Panc1 (cell line): ENCODE data around the gene AUH. TPM values are rescaled to one million over a fixed set of nuclear protein-coding genes. Genes with fewer than 3 reads are reported as not detected.

Source experiments
- ATAC-seq: fragments of 200-7000 bp; cut with Tn5 transposase; 2 replicates; pipeline ENCODE4 v1.9.1; 2020; ENCODE audit warnings: mild to moderate bottlenecking, moderate library complexity
- BruUV-seq: library from RNA; stranded (reverse); fragments of 400-500 nt; replicated peaks from 2 replicates; lab custom pipeline; 2021; lab: Mats Ljungman, UMichigan
- CTCF ChIA-PET: fragments of 300-600 bp; sonication (Branson Sonifier 250); formaldehyde crosslinking; loops from one replicate; lab custom pipeline; 2022; ENCODE audit warnings: antibody characterized with exemption; lab: Charles Lee
- POLR2A ChIA-PET: fragments of 300-600 bp; sonication (Branson Sonifier 250); formaldehyde crosslinking; loops from one replicate; lab custom pipeline; 2022; ENCODE audit warnings: antibody characterized with exemption; lab: Charles Lee
- DNase-seq: peaks from one replicate; pipeline ENCODE4 v3.0.0-alpha.2; 2010; ENCODE audit warnings: low read depth, low spot score
- H3K27ac ChIP-seq: 2 replicates; pipeline ENCODE4 v1.5.1; 2011; ENCODE audit warnings: mild to moderate bottlenecking, low read length, inconsistent platforms
- H3K27me3 ChIP-seq: fragments of 200-500 bp; sonication (Bioruptor generic); 2 replicates; pipeline ENCODE4 v1.6.0; 2014; ENCODE audit warnings: low read length, inconsistent platforms; ENCODE audit not compliant: control insufficient read depth, insufficient read depth
- H3K36me3 ChIP-seq: fragments of 200-500 bp; sonication (Bioruptor generic); 2 replicates; pipeline ENCODE4 v1.5.1; 2014; ENCODE audit warnings: inconsistent platforms, mild to moderate bottlenecking, low read length, moderate library complexity; ENCODE audit not compliant: control insufficient read depth, insufficient read depth
- H3K4me1 ChIP-seq: 2 replicates; pipeline ENCODE4 v1.5.1; 2011; ENCODE audit warnings: inconsistent platforms, mild to moderate bottlenecking, low read length, moderate library complexity; ENCODE audit not compliant: control insufficient read depth, insufficient read depth
- H3K4me3 ChIP-seq, 2 experiments: 2 replicates each; pipeline ENCODE4 v1.5.1; 2011 to 2012; ENCODE audit warnings: low read depth in 2 of 2, low read length in 2 of 2, mild to moderate bottlenecking in 2 of 2, inconsistent platforms in 1 of 2, moderate library complexity in 1 of 2
- H3K9me3 ChIP-seq: fragments of 200-500 bp; sonication (Bioruptor generic); 2 replicates; pipeline ENCODE4 v1.5.1; 2014; ENCODE audit warnings: low read depth, mild to moderate bottlenecking, inconsistent platforms, low read length, moderate library complexity; ENCODE audit not compliant: control insufficient read depth, insufficient read depth
- CTCF ChIP-seq: fragments of 450-650 bp; IDR thresholded peaks from 2 replicates; pipeline ENCODE4 v1.5.1; 2017; ENCODE audit warnings: mild to moderate bottlenecking
- POLR2AphosphoS5 ChIP-seq: IDR thresholded peaks from 2 replicates; pipeline ENCODE4 v1.6.1; 2012; ENCODE audit warnings: mild to moderate bottlenecking, low read depth, low read length, moderate library complexity
- REST ChIP-seq, 2 experiments: IDR thresholded peaks; 2 replicates each; pipeline ENCODE4 v1.6.1; 2011 to 2012; ENCODE audit warnings: low read depth in 2 of 2, control low read depth in 1 of 2, low read length in 1 of 2, mild to moderate bottlenecking in 1 of 2, moderate library complexity in 1 of 2; ENCODE audit not compliant: insufficient read depth in 1 of 2
- SIN3A ChIP-seq: IDR thresholded peaks from 2 replicates; pipeline ENCODE4 v1.6.1; 2012; ENCODE audit warnings: low read depth, mild to moderate bottlenecking, low read length, moderate library complexity, borderline replicate concordance; ENCODE audit not compliant: insufficient read depth
- TCF7L2 ChIP-seq: IDR thresholded peaks from 2 replicates; pipeline ENCODE4 v1.6.1; 2011; ENCODE audit warnings: mild to moderate bottlenecking, low read depth, low read length, inconsistent platforms
- in situ Hi-C: cut with HindIII; loops from 2 replicates; pipeline ENCODE4 v1.10.0; 2016; ENCODE audit warnings: low sequenced_read_pairs, low pct_unique_long_range_greater_than_20kb
- intact Hi-C: fragments of 100-400 bp; cut with micrococcal nuclease; formaldehyde crosslinking; loops from one replicate; pipeline ENCODE4 v1.10.0; 2022; ENCODE audit not compliant: unreplicated experiment
- total RNA-seq: library from RNA; stranded (reverse); gene quantifications from one replicate; pipeline ENCODE4 v1.2.1, GENCODE V29; 2021; ENCODE audit not compliant: unreplicated experiment

The AUH gene
- total RNA-seq, 1 experiment from 2014 or later = 7.7 TPM

GRCh38 chr9:91178281-91179236 lies 183.2 kb downstream of the AUH start:
- no peak overlapping the region for H3K4me3 ChIP-seq
- no peak overlapping the region for H3K27ac ChIP-seq
- H3K36me3 ChIP-seq = no peaks in the 10 kb centered on the region
- H3K4me1 ChIP-seq = no peaks in the 10 kb centered on the region
- intact Hi-C loops (no loop called here), in situ Hi-C loops (no loop called here)
- no peak for TF ChIP-seq POLR2AphosphoS5
- no peak for TF ChIP-seq CTCF
- no peak for TF ChIP-seq REST (IDR thresholded peaks at IDR 0.05; ENCODE audit: insufficient read depth in 1 of 2, low read depth in 2 of 2, low read length in 1 of 2)
- TF ChIP-seq TCF7L2 = no peak
- no peak for TF ChIP-seq SIN3A
- no peaks in the 10 kb centered on the region for H3K27me3 ChIP-seq
- ATAC-seq = no peak
- ChIA-PET CTCF (no interaction called here), POLR2A (no interaction called here)
- no peaks in the 10 kb centered on the region for H3K9me3 ChIP-seq
- no peak for DNase-seq
- no TSS peak for BruUV-seq

GRCh38 chr9:91177661-91178280 lies 183.9 kb downstream of the AUH start:
- H3K36me3 ChIP-seq = no peaks in the 10 kb centered on the region
- H3K27me3 ChIP-seq = no peaks in the 10 kb centered on the region
- no peaks in the 10 kb centered on the region for H3K9me3 ChIP-seq
- in situ Hi-C loops = no loop called here
- intact Hi-C loops = no loop called here
- CTCF ChIA-PET = no interaction called here
- no peak overlapping the region for H3K27ac ChIP-seq
- DNase-seq (no peak), ATAC-seq (no peak)
- BruUV-seq = no TSS peak
- TF ChIP-seq REST (IDR thresholded peaks at IDR 0.05; ENCODE audit: insufficient read depth in 1 of 2, low read depth in 2 of 2, low read length in 1 of 2) (no peak), CTCF (no peak), TCF7L2 (no peak), SIN3A (no peak), POLR2AphosphoS5 (no peak)
- POLR2A ChIA-PET = no interaction called here
- no peaks in the 10 kb centered on the region for H3K4me1 ChIP-seq
- H3K4me3 ChIP-seq = no peak overlapping the region
